Measurements from ENCODE around the gene COPE.

DNA sequence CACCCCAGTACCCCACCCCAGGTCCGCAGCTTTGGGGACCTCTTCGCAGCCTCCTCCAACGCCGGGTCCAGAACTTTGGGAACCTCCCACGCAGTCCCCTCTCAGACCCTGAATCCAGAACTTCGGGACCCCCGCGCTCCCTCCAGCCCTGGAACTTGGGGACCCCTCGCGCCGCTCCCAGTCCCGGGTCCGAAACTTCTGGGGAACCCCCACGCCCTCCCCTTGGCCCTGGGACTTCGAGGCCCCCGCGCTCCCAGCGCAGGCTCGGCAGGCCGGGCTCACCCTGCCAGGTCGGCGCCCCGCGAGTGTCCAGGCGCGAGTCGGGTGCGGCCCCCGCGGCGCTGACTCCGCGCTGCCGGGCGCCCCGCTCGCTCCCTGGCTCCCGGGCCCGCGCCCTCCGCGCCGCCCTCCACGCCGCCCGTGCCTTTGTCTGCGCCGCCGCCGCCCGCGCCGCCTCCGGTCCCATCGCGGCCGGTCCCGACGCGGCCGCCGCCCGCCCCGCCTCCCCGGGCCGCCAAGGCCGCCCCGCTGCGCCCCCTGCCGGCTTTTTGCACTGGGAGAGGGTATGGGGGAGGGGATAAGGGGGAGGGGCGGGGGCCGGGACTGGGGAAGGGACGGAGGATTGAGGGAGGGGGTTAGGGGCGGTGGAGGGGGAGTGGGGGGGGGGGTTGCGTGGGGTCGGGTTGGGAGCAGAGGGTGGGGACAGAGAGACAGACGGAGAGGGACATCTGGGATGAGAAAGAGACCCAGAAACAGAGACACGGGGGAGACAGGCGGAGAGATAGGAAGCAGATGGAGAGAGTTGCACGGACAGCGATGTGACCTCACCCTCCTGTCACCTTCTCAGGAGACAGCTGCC lies 21.8 kb upstream of the COPE start, which contains the start of gene HOMER3:
- TF ChIP-seq POLR2A (IDR thresholded peaks at IDR 0.05) (peak in 1 of 2 donors; percentile 49), POLR2AphosphoS5 (IDR thresholded peaks at IDR 0.05; ENCODE audit: insufficient read depth in 1 of 2, low read depth in 1 of 2) (no peak)
- TF ChIP-seq, protein P1, sequence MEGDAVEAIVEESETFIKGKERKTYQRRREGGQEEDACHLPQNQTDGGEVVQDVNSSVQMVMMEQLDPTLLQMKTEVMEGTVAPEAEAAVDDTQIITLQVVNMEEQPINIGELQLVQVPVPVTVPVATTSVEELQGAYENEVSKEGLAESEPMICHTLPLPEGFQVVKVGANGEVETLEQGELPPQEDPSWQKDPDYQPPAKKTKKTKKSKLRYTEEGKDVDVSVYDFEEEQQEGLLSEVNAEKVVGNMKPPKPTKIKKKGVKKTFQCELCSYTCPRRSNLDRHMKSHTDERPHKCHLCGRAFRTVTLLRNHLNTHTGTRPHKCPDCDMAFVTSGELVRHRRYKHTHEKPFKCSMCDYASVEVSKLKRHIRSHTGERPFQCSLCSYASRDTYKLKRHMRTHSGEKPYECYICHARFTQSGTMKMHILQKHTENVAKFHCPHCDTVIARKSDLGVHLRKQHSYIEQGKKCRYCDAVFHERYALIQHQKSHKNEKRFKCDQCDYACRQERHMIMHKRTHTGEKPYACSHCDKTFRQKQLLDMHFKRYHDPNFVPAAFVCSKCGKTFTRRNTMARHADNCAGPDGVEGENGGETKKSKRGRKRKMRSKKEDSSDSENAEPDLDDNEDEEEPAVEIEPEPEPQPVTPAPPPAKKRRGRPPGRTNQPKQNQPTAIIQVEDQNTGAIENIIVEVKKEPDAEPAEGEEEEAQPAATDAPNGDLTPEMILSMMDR (IDR thresholded peaks at IDR 0.05), result no peak
